PFSK-1 (cell line): ENCODE measurements around the gene LINGO1.

Source experiments
- FOXP2 ChIP-seq: optimal IDR thresholded peaks from 2 replicates; pipeline ENCODE3; 2011; ENCODE audit warnings: borderline replicate concordance, control low read depth, inconsistent platforms; ENCODE audit not compliant: insufficient read depth; ENCODE audit errors: extremely low read length, extremely low read depth
- POLR2AphosphoS5 ChIP-seq: IDR thresholded peaks from 2 replicates; pipeline ENCODE4 v1.6.1; 2012; ENCODE audit warnings: low read depth, mild to moderate bottlenecking, control low read depth, low read length, moderate library complexity
- SIN3A ChIP-seq: IDR thresholded peaks from 2 replicates; pipeline ENCODE4 v1.6.1; 2012; ENCODE audit warnings: mild to moderate bottlenecking, low read length, moderate library complexity, borderline replicate concordance; ENCODE audit not compliant: insufficient read depth
- TAF1 ChIP-seq: IDR thresholded peaks from 2 replicates; pipeline ENCODE4 v1.6.1; 2012; ENCODE audit warnings: low read length, control low read depth, borderline replicate concordance; ENCODE audit not compliant: insufficient read depth
- TF ChIP-seq, protein P1 (sequence below), 2 experiments: IDR thresholded peaks; 2 replicates each; pipeline versions ENCODE4 v1.6.1 to v1.8.0; 2011 to 2012; ENCODE audit warnings: low read depth in 2 of 2, low read length in 2 of 2, control low read depth in 1 of 2, inconsistent platforms in 1 of 2, mild to moderate bottlenecking in 1 of 2, moderate library complexity in 1 of 2; ENCODE audit not compliant: insufficient read depth in 1 of 2

The LINGO1 gene

DNA sequence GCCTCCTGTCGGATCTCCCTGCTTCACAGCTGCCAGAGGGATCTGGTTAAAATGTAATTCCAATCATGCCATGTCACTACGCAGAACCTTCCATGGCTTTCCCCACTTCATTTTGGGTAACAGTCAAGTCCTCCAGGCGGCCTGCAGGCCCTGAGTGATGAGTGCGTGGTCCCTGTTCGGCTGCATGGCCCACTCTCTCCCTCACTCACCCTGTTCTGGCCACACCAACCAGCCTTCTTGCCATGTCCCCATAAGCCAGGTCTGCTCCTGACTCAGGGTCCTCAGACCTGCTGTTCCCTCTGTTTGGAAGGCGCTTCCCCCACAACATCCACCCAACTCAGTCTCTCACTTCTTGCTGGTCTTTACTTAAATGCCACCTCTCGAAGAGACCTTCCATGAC is 41.6 kb upstream of the LINGO1 start:
- TF ChIP-seq TAF1: no peak
- no peak for TF ChIP-seq FOXP2
- TF ChIP-seq POLR2AphosphoS5: no peak
- TF ChIP-seq SIN3A: no peak
- TF ChIP-seq, protein P1, sequence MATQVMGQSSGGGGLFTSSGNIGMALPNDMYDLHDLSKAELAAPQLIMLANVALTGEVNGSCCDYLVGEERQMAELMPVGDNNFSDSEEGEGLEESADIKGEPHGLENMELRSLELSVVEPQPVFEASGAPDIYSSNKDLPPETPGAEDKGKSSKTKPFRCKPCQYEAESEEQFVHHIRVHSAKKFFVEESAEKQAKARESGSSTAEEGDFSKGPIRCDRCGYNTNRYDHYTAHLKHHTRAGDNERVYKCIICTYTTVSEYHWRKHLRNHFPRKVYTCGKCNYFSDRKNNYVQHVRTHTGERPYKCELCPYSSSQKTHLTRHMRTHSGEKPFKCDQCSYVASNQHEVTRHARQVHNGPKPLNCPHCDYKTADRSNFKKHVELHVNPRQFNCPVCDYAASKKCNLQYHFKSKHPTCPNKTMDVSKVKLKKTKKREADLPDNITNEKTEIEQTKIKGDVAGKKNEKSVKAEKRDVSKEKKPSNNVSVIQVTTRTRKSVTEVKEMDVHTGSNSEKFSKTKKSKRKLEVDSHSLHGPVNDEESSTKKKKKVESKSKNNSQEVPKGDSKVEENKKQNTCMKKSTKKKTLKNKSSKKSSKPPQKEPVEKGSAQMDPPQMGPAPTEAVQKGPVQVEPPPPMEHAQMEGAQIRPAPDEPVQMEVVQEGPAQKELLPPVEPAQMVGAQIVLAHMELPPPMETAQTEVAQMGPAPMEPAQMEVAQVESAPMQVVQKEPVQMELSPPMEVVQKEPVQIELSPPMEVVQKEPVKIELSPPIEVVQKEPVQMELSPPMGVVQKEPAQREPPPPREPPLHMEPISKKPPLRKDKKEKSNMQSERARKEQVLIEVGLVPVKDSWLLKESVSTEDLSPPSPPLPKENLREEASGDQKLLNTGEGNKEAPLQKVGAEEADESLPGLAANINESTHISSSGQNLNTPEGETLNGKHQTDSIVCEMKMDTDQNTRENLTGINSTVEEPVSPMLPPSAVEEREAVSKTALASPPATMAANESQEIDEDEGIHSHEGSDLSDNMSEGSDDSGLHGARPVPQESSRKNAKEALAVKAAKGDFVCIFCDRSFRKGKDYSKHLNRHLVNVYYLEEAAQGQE (IDR thresholded peaks at IDR 0.05; ENCODE audit: insufficient read depth in 1 of 2, low read depth in 2 of 2, low read length in 2 of 2): no peak

- no peak for TF ChIP-seq POLR2AphosphoS5
- no peak for TF ChIP-seq SIN3A
- TF ChIP-seq FOXP2: no peak
- TF ChIP-seq TAF1: no peak
- TF ChIP-seq, protein P1 (IDR thresholded peaks at IDR 0.05; ENCODE audit: insufficient read depth in 1 of 2, low read depth in 2 of 2, low read length in 2 of 2): no peak
Measured at GRCh38 chr15:77673866-77674265, 41.2 kb upstream of the LINGO1 start.

DNA sequence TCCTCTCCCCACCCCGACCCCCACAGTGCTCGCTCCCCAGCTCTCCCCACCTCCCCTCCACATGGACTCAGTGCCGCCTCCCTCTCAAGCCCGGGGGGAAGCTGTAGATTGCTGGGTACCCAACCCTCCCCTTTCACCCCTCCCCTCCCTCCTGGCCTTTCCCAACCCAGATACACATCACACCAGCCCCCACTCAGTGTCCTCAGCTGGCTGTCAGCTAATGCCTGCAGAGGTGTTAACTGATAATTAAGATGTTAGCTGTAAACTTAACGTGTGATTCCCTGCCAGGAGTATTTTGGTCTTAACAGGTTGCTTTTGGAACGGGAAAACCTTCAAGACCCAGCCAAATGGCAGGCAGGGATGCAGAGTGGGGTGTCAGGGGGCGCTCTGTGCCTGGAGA is 39.4 kb upstream of the LINGO1 start:
- TF ChIP-seq, protein P1 (IDR thresholded peaks at IDR 0.05; ENCODE audit: insufficient read depth in 1 of 2, low read depth in 2 of 2, low read length in 2 of 2): no peak
- TF ChIP-seq POLR2AphosphoS5: no peak
- no peak for TF ChIP-seq SIN3A
- no peak for TF ChIP-seq FOXP2
- TF ChIP-seq TAF1: no peak

GRCh38 chr15:77671362-77672056 is 38.8 kb upstream of the LINGO1 start:
- TF ChIP-seq TAF1 (no peak), FOXP2 (no peak), POLR2AphosphoS5 (no peak), SIN3A (no peak)
- TF ChIP-seq, protein P1 (IDR thresholded peaks at IDR 0.05; ENCODE audit: insufficient read depth in 1 of 2, low read depth in 2 of 2, low read length in 2 of 2): no peak
